BLaER1 (cell line): ENCODE results near the gene PDE4C.
A peak's percentile ranks its signal among the peaks of the same experiment; 100 is the strongest.

Experiments used
- H3K27ac ChIP-seq: shearing (Covaris generic); formaldehyde crosslinking; 2 replicates; pipeline ENCODE4 v1.8.1; 2022
- H3K27me3 ChIP-seq: shearing (Covaris generic); formaldehyde crosslinking; 2 replicates; pipeline ENCODE4 v1.8.1; 2022
- H3K36me3 ChIP-seq: shearing (Covaris generic); formaldehyde crosslinking; 2 replicates; pipeline ENCODE4 v1.8.1; 2022
- H3K4me1 ChIP-seq: shearing (Covaris generic); formaldehyde crosslinking; 2 replicates; pipeline ENCODE4 v1.8.1; 2022
- H3K4me2 ChIP-seq: shearing (Covaris generic); formaldehyde crosslinking; 2 replicates; pipeline ENCODE4 v1.8.1; 2022
- H3K4me3 ChIP-seq: shearing (Covaris generic); formaldehyde crosslinking; 2 replicates; pipeline ENCODE4 v1.8.1; 2022
- H3K9ac ChIP-seq: shearing (Covaris generic); formaldehyde crosslinking; 2 replicates; pipeline ENCODE4 v1.8.1; 2022
- H3K9me3 ChIP-seq: shearing (Covaris generic); formaldehyde crosslinking; 2 replicates; pipeline ENCODE4 v1.8.1; 2022
- H4K20me1 ChIP-seq: shearing (Covaris generic); formaldehyde crosslinking; 2 replicates; pipeline ENCODE4 v1.8.1; 2022
- Cebpa-rat ChIP-seq: shearing (Covaris generic); IDR thresholded peaks from 2 replicates; pipeline ENCODE4 v1.8.1; 2022

PDE4C gene

GRCh38 chr19:18193388-18194180 lies 32.7 kb downstream of the PDE4C start:
- Histone ChIP-seq H3K9ac (peak overlapping the region; percentile 83), H3K4me3 (peak overlapping the region; percentile 85), H4K20me1 (0 out of 2 replicates have a peak, but pooled peaks cover 18% of the 10 kb centered on the region), H3K9me3 (no peaks in the 10 kb centered on the region), H3K4me2 (peak overlapping the region; percentile 99), H3K4me1 (peaks cover 47% of the 10 kb centered on the region), H3K27ac (peak overlapping the region; percentile 76), H3K27me3 (no peaks in the 10 kb centered on the region), H3K36me3 (peaks cover 28% of the 10 kb centered on the region)
- TF ChIP-seq Cebpa-rat = no peak

- TF ChIP-seq Cebpa-rat = no peak
- peak within 1 kb of the TSS; percentile 99 for H3K4me2 ChIP-seq
- H3K27me3 ChIP-seq = no peaks in the 10 kb centered on the region
- peak within 1 kb of the TSS; percentile 80 for H3K27ac ChIP-seq
- peak within 1 kb of the TSS; percentile 83 for H3K9ac ChIP-seq
- H3K4me3 ChIP-seq = peak within 1 kb of the TSS; percentile 85
- peaks cover 47% of the 10 kb centered on the region for H3K4me1 ChIP-seq
- H3K36me3 ChIP-seq = peaks cover 20% of the 10 kb centered on the region
- H4K20me1 ChIP-seq = 0 out of 2 replicates have a peak, but pooled peaks cover 18% of the 10 kb centered on the region
- H3K9me3 ChIP-seq = no peaks in the 10 kb centered on the region
Measured at GRCh38 chr19:18192673-18193387, 33.4 kb downstream of the PDE4C start, which contains the start of gene MPV17L2. Gene MPV17L2 (plus strand): TSS chr19:18193218. CDS start chr19:18193282, 64 bp downstream.

- Histone ChIP-seq H4K20me1 (0 out of 2 replicates have a peak, but pooled peaks cover 18% of the 10 kb centered on the region), H3K4me3 (peak overlapping the region; percentile 85), H3K9me3 (no peaks in the 10 kb centered on the region), H3K9ac (peak overlapping the region; percentile 77; the same call in 1 of the 2 replicates), H3K36me3 (peaks cover 10% of the 10 kb centered on the region), H3K27ac (0 out of 2 replicates have a peak overlapping the region, but pooled peaks have one; percentile 80), H3K4me1 (peaks cover 47% of the 10 kb centered on the region), H3K27me3 (no peaks in the 10 kb centered on the region), H3K4me2 (peak overlapping the region; percentile 90)
- no peak for TF ChIP-seq Cebpa-rat
Measured at GRCh38 chr19:18191640-18192062, 34.6 kb downstream of the PDE4C start.

GRCh38 chr19:18190278-18190677 lies 36.0 kb downstream of the PDE4C start:
- Histone ChIP-seq H3K9me3 (no peaks in the 10 kb centered on the region), H3K4me3 (no peak overlapping the region), H4K20me1 (0 out of 2 replicates have a peak, but pooled peaks cover 11% of the 10 kb centered on the region), H3K4me1 (peaks cover 34% of the 10 kb centered on the region), H3K36me3 (no peaks in the 10 kb centered on the region), H3K27me3 (no peaks in the 10 kb centered on the region), H3K27ac (no peak overlapping the region), H3K4me2 (no peak overlapping the region), H3K9ac (no peak overlapping the region)
- no peak for TF ChIP-seq Cebpa-rat

GRCh38 chr19:18185538-18185937 lies 40.7 kb downstream of the PDE4C start:
- H3K36me3 ChIP-seq = no peaks in the 10 kb centered on the region
- H3K9me3 ChIP-seq = no peaks in the 10 kb centered on the region
- no peaks in the 10 kb centered on the region for H3K27me3 ChIP-seq
- no peaks in the 10 kb centered on the region for H4K20me1 ChIP-seq
- H3K4me1 ChIP-seq = peaks cover 15% of the 10 kb centered on the region
- H3K27ac ChIP-seq = no peak overlapping the region
- no peak overlapping the region for H3K4me3 ChIP-seq
- H3K4me2 ChIP-seq = no peak overlapping the region
- no peak for TF ChIP-seq Cebpa-rat
- no peak overlapping the region for H3K9ac ChIP-seq

- no peak overlapping the region for H3K27ac ChIP-seq
- H3K9me3 ChIP-seq = no peaks in the 10 kb centered on the region
- no peaks in the 10 kb centered on the region for H3K36me3 ChIP-seq
- peaks cover 23% of the 10 kb centered on the region for H3K4me1 ChIP-seq
- H3K9ac ChIP-seq = no peak overlapping the region
- H4K20me1 ChIP-seq = no peaks in the 10 kb centered on the region
- TF ChIP-seq Cebpa-rat = no peak
- no peak overlapping the region for H3K4me3 ChIP-seq
- no peak overlapping the region for H3K4me2 ChIP-seq
- no peaks in the 10 kb centered on the region for H3K27me3 ChIP-seq
Measured at GRCh38 chr19:18183529-18183928, 42.7 kb downstream of the PDE4C start.

- TF ChIP-seq Cebpa-rat = no peak
- Histone ChIP-seq H3K4me2 (peak overlapping the region; percentile 26; the same call in 1 of the 2 replicates), H3K9me3 (no peaks in the 10 kb centered on the region), H3K4me1 (peaks cover 40% of the 10 kb centered on the region), H3K36me3 (peaks cover 14% of the 10 kb centered on the region; the same call in 1 of the 2 replicates), H3K9ac (no peak overlapping the region), H3K27me3 (no peaks in the 10 kb centered on the region), H3K4me3 (no peak overlapping the region), H3K27ac (no peak overlapping the region), H4K20me1 (no peaks in the 10 kb centered on the region)
Measured at GRCh38 chr19:18179957-18180356, 46.3 kb downstream of the PDE4C start.

GRCh38 chr19:18176367-18177310 lies 49.6 kb downstream of the PDE4C start:
- H3K9me3 ChIP-seq = no peaks in the 10 kb centered on the region
- no peak overlapping the region for H3K9ac ChIP-seq
- TF ChIP-seq Cebpa-rat = no peak
- H3K27me3 ChIP-seq = no peaks in the 10 kb centered on the region
- no peak overlapping the region for H3K4me3 ChIP-seq
- no peaks in the 10 kb centered on the region for H4K20me1 ChIP-seq
- no peak overlapping the region for H3K4me2 ChIP-seq
- peaks cover 68% of the 10 kb centered on the region for H3K4me1 ChIP-seq
- peaks cover 14% of the 10 kb centered on the region; the same call in 1 of the 2 replicates for H3K36me3 ChIP-seq
- H3K27ac ChIP-seq = no peak overlapping the region

GRCh38 chr19:18174983-18175382 lies 51.3 kb downstream of the PDE4C start:
- Histone ChIP-seq H3K36me3 (peaks cover 14% of the 10 kb centered on the region; the same call in 1 of the 2 replicates), H3K9ac (no peak overlapping the region), H3K4me3 (peak overlapping the region; percentile 74; the same call in 1 of the 2 replicates), H4K20me1 (no peaks in the 10 kb centered on the region), H3K27me3 (no peaks in the 10 kb centered on the region), H3K4me1 (peaks cover 68% of the 10 kb centered on the region), H3K4me2 (peak overlapping the region; percentile 92), H3K9me3 (no peaks in the 10 kb centered on the region), H3K27ac (no peak overlapping the region)
- TF ChIP-seq Cebpa-rat = no peak
